Osteocyte (in vitro differentiated cells): ENCODE data around the gene COL6A1. TPM values are rescaled to one million over a fixed set of nuclear protein-coding genes. Genes with fewer than 3 reads are reported as not detected.
A peak's percentile ranks its signal among the peaks of the same experiment; 100 is the strongest.

Source experiments
- DNase-seq: peaks from one replicate; pipeline ENCODE4 v3.0.0; 2021; ENCODE audit warnings: mixed read lengths; ENCODE audit not compliant: unreplicated experiment; ENCODE audit errors: extremely low spot score
- H3K27ac Mint-ChIP-seq: one replicate; pipeline ENCODE4 v1.8.0; 2021; ENCODE audit warnings: mild to moderate bottlenecking, mixed read lengths; ENCODE audit not compliant: unreplicated experiment
- H3K27me3 Mint-ChIP-seq: one replicate; pipeline ENCODE4 v1.8.0; 2021; ENCODE audit warnings: mixed read lengths; ENCODE audit not compliant: unreplicated experiment
- H3K36me3 Mint-ChIP-seq: one replicate; pipeline ENCODE4 v1.8.0; 2021; ENCODE audit warnings: mixed read lengths; ENCODE audit not compliant: unreplicated experiment
- H3K4me1 Mint-ChIP-seq: one replicate; pipeline ENCODE4 v1.8.0; 2021; ENCODE audit warnings: mixed read lengths; ENCODE audit not compliant: unreplicated experiment
- H3K4me3 Mint-ChIP-seq: one replicate; pipeline ENCODE4 v1.8.0; 2021; ENCODE audit warnings: mild to moderate bottlenecking, moderate library complexity, mixed read lengths; ENCODE audit not compliant: unreplicated experiment
- H3K9me3 Mint-ChIP-seq: one replicate; pipeline ENCODE4 v1.8.0; 2021; ENCODE audit warnings: mixed read lengths; ENCODE audit not compliant: unreplicated experiment
- total RNA-seq: library from RNA; stranded (reverse); gene quantifications from 2 replicates; pipeline ENCODE4 v1.2.1, GENCODE V29; 2021
- TF ChIP-seq, protein P1 (sequence below): fragments of 200-600 bp; sonication (generic); IDR thresholded peaks from 2 replicates; pipeline ENCODE4 v1.5.0; 2021; ENCODE audit warnings: antibody characterized with exemption, mild to moderate bottlenecking, moderate library complexity

Gene COL6A1
- total RNA-seq, 1 donor from 2014 or later: 1,503 TPM

DNA sequence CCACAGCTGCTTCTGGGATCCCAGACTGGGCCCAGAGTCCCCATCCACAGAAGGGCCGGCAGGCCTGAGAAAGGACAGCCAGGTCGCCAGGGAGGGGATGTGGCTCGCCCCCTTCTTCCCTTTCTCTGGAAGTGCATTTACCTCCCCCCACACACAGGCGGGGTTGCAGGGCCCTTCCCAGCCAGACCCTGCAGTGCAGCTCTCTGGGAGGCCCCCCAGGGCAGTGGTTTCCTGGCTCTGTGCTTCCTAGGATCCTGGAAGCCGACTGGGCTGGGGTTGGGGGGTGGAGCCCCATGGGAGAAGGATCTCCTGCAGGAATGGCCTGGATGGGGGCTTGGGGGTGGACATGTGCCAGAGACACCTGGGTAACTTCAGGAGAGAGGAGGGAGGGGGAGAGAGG is 4.2 kb upstream of the COL6A1 start:
- H3K4me3 Mint-ChIP-seq: no peak overlapping the region
- peak overlapping the region; percentile 77 for H3K27ac Mint-ChIP-seq
- DNase-seq: no peak
- H3K36me3 Mint-ChIP-seq: no peaks in the 10 kb centered on the region
- H3K4me1 Mint-ChIP-seq: peaks cover 45% of the 10 kb centered on the region
- H3K27me3 Mint-ChIP-seq: no peaks in the 10 kb centered on the region
- H3K9me3 Mint-ChIP-seq: no peaks in the 10 kb centered on the region
- TF ChIP-seq, protein P1, sequence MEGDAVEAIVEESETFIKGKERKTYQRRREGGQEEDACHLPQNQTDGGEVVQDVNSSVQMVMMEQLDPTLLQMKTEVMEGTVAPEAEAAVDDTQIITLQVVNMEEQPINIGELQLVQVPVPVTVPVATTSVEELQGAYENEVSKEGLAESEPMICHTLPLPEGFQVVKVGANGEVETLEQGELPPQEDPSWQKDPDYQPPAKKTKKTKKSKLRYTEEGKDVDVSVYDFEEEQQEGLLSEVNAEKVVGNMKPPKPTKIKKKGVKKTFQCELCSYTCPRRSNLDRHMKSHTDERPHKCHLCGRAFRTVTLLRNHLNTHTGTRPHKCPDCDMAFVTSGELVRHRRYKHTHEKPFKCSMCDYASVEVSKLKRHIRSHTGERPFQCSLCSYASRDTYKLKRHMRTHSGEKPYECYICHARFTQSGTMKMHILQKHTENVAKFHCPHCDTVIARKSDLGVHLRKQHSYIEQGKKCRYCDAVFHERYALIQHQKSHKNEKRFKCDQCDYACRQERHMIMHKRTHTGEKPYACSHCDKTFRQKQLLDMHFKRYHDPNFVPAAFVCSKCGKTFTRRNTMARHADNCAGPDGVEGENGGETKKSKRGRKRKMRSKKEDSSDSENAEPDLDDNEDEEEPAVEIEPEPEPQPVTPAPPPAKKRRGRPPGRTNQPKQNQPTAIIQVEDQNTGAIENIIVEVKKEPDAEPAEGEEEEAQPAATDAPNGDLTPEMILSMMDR: no peak

GRCh38 chr21:45979141-45979631 is 2.4 kb upstream of the COL6A1 start:
- H3K27me3 Mint-ChIP-seq: no peaks in the 10 kb centered on the region
- TF ChIP-seq, protein P1: no peak
- H3K9me3 Mint-ChIP-seq: no peaks in the 10 kb centered on the region
- no peak overlapping the region for H3K4me3 Mint-ChIP-seq
- DNase-seq: peak; percentile 84
- H3K36me3 Mint-ChIP-seq: peaks cover under 1% of the 10 kb centered on the region
- H3K4me1 Mint-ChIP-seq: peaks cover 41% of the 10 kb centered on the region
- H3K27ac Mint-ChIP-seq: peak overlapping the region; percentile 94

- no peak overlapping the region for H3K4me3 Mint-ChIP-seq
- peaks cover 6% of the 10 kb centered on the region for H3K36me3 Mint-ChIP-seq
- no peak for DNase-seq
- H3K27me3 Mint-ChIP-seq: no peaks in the 10 kb centered on the region
- TF ChIP-seq, protein P1: no peak
- H3K27ac Mint-ChIP-seq: no peak overlapping the region
- no peaks in the 10 kb centered on the region for H3K9me3 Mint-ChIP-seq
- peaks cover 42% of the 10 kb centered on the region for H3K4me1 Mint-ChIP-seq
These were observed 1.9 kb upstream of the COL6A1 start for GRCh38 chr21:45979651-45980050.

DNA sequence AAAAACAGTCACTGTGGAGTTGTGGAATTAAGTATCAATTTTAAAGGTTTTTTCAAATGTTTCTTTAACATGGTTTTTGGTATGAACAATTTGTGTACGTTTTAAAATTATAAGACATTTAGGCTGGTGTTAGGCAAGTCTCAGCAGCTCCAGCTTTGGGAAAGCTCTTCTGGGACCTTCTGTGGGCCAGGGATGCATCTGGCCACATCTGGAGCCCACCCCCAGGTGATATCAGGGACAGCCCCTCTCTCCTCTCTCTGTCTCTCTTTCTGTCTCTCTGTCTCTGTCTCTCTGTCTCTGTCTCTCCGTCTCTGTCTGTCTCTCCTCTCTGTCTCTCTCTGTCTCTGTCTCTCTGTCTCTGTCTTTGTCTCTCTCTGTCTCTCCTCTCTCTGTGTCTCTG is 1.3 kb upstream of the COL6A1 start:
- Mint-ChIP-seq H3K27ac (no peak overlapping the region), H3K9me3 (no peaks in the 10 kb centered on the region), H3K4me3 (no peak overlapping the region), H3K36me3 (peaks cover 12% of the 10 kb centered on the region), H3K27me3 (no peaks in the 10 kb centered on the region), H3K4me1 (peaks cover 42% of the 10 kb centered on the region)
- TF ChIP-seq, protein P1: no peak
- DNase-seq: no peak

DNA sequence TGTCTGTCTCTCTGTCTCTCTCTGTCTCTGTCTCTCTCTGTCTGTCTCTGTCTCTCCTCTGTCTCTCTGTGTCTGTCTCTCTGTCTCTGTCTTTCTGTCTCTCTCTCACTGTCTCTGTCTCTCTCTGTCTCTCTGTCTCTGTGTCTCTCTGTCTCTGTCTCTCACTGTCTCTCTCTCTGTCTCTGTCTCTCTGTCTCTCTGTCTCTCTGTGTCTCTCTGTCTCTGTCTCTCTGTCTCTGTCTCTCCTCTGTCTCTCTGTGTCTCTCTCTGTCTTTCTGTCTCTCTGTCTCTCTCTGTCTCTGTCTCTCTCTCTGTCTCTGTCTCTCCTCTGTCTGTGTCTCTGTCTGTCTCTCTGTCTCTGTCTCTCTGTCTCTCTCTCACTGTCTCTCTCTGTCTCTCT is 873 bp upstream of the COL6A1 start:
- no peaks in the 10 kb centered on the region for H3K27me3 Mint-ChIP-seq
- H3K9me3 Mint-ChIP-seq: no peaks in the 10 kb centered on the region
- H3K4me3 Mint-ChIP-seq: no peak overlapping the region
- peaks cover 12% of the 10 kb centered on the region for H3K36me3 Mint-ChIP-seq
- DNase-seq: no peak
- H3K4me1 Mint-ChIP-seq: peaks cover 38% of the 10 kb centered on the region
- TF ChIP-seq, protein P1: no peak
- H3K27ac Mint-ChIP-seq: no peak overlapping the region
